Bronchus fibroblast of lung (primary cell): ENCODE data around the gene AP3B1. TPM values are rescaled to one million over a fixed set of nuclear protein-coding genes. Genes with fewer than 3 reads are reported as not detected.

ENCODE experiments used
- total RNA-seq: library from RNA; depleted of rRNA; stranded (reverse); fragments of >200 nt; gene quantifications from 2 replicates; pipeline ENCODE4 v1.2.3, GENCODE V29; 2015

The AP3B1 gene, protein sequence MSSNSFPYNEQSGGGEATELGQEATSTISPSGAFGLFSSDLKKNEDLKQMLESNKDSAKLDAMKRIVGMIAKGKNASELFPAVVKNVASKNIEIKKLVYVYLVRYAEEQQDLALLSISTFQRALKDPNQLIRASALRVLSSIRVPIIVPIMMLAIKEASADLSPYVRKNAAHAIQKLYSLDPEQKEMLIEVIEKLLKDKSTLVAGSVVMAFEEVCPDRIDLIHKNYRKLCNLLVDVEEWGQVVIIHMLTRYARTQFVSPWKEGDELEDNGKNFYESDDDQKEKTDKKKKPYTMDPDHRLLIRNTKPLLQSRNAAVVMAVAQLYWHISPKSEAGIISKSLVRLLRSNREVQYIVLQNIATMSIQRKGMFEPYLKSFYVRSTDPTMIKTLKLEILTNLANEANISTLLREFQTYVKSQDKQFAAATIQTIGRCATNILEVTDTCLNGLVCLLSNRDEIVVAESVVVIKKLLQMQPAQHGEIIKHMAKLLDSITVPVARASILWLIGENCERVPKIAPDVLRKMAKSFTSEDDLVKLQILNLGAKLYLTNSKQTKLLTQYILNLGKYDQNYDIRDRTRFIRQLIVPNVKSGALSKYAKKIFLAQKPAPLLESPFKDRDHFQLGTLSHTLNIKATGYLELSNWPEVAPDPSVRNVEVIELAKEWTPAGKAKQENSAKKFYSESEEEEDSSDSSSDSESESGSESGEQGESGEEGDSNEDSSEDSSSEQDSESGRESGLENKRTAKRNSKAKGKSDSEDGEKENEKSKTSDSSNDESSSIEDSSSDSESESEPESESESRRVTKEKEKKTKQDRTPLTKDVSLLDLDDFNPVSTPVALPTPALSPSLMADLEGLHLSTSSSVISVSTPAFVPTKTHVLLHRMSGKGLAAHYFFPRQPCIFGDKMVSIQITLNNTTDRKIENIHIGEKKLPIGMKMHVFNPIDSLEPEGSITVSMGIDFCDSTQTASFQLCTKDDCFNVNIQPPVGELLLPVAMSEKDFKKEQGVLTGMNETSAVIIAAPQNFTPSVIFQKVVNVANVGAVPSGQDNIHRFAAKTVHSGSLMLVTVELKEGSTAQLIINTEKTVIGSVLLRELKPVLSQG
- 33.7 and 37.5 TPM in 2 replicates for total RNA-seq

DNA sequence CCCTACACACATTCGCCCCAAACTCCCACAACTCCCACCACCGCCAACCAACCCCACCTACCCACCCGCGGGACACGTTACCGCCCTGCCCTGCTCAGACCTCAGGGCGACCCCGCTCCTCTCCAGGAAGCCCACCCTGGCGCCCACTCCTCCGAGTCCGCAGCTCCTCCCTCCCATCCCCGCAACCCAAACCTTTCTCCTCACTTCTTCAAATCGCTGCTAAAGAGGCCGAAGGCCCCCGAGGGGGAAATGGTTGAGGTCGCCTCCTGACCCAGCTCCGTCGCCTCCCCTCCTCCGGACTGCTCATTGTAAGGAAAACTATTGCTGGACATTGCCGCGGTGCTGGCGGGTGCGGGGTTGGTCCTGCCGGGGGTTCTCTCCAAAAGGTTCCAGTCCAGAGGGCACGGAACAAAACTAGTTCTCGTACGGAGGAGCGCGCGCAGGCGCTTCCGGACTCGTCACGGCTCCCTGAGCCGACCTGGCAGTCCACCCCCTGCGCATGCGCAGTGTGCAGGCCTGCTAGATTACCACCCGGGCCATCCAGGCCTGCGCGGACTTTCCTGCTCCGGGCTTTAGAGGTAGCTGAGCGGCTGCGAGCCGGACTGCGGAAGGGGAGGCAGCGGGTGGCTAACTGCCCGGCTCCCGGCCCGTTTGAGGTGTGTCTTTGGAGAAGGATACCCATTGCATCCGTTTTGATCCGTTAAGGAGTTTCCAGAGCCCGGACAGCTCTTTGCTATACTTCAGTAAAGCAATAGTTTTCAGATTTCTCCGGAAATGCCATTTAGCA lies at the start of gene AP3B1:
AP3B1 (minus strand) TSS at position 451 of the 787 bp plus-strand sequence; CDS start at position 332, 119 bp downstream.

Other genes with a start within 250 kb of the AP3B1 start
- 16.2 and 19.0 TPM in 2 replicates for gene SCAMP1, start 65.9 kb upstream of the AP3B1 start, total RNA-seq